IMR-90 (cell line): Measurements from ENCODE around the gene DYRK1B.

Experiments used
- BHLHE40 ChIP-seq: fragments of 150-350 bp; IDR thresholded peaks from 2 replicates; pipeline ENCODE4 v1.6.1; 2016; ENCODE audit warnings: mild to moderate bottlenecking, low read depth, low read length
- MXI1 ChIP-seq: IDR thresholded peaks from 2 replicates; pipeline ENCODE4 v1.6.1; 2012; ENCODE audit warnings: low read depth, mild to moderate bottlenecking, low read length, moderate library complexity, borderline replicate concordance
- NFE2L2 ChIP-seq: fragments of 150-350 bp; IDR thresholded peaks from 2 replicates; pipeline ENCODE4 v1.6.1; 2016; ENCODE audit warnings: low read depth, mild to moderate bottlenecking, low read length
- POLR2A ChIP-seq: IDR thresholded peaks from 2 replicates; pipeline ENCODE4 v1.6.1; 2012; ENCODE audit warnings: mild to moderate bottlenecking, low read depth, low read length
- TF ChIP-seq, protein P1 (sequence below): conservative IDR thresholded peaks from 2 replicates; pipeline ENCODE4 v1.5.1; 2012; ENCODE audit warnings: mild to moderate bottlenecking, low read depth, low read length, improper control_type of control experiment

DNA sequence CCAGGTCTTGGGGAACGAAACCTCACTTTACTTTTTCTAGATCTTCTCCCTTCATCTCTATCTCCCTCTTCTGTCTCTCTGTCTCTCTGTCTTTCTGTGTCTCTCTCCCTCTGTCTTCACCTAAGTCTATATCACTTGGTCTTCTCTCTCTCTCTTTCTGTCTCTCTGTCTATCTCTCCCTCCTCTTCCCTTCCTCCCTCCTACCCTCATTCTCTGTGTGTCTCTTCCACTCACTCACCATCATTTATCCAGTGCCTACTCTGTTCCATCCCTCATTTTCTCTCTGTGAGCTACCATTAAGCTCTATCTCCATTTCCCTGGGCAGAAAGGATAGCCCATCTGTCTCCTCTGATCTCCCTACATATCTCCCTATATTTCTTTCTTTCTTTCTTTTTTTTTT is 44.4 kb upstream of the DYRK1B start:
- TF ChIP-seq NFE2L2 (no peak), BHLHE40 (no peak), POLR2A (no peak), MXI1 (no peak)
- TF ChIP-seq, protein P1, sequence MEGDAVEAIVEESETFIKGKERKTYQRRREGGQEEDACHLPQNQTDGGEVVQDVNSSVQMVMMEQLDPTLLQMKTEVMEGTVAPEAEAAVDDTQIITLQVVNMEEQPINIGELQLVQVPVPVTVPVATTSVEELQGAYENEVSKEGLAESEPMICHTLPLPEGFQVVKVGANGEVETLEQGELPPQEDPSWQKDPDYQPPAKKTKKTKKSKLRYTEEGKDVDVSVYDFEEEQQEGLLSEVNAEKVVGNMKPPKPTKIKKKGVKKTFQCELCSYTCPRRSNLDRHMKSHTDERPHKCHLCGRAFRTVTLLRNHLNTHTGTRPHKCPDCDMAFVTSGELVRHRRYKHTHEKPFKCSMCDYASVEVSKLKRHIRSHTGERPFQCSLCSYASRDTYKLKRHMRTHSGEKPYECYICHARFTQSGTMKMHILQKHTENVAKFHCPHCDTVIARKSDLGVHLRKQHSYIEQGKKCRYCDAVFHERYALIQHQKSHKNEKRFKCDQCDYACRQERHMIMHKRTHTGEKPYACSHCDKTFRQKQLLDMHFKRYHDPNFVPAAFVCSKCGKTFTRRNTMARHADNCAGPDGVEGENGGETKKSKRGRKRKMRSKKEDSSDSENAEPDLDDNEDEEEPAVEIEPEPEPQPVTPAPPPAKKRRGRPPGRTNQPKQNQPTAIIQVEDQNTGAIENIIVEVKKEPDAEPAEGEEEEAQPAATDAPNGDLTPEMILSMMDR = no peak
